Activated naive CD4-positive, alpha-beta T cell treated with anti-CD3 and anti-CD28 coated beads for 36 hours (primary cell): ENCODE results near the gene ATAD3B. TPM values are rescaled to one million over a fixed set of nuclear protein-coding genes. Genes with fewer than 3 reads are reported as not detected.
"Not testable (repeated sequence)": the region's sequence is repeated elsewhere in the genome, so short reads cannot be mapped to it uniquely, and the experiment has no call there.

Experiments used
- CTCF ChIA-PET: fragments of 350-600 bp; sonication (Branson Sonifier 250); formaldehyde crosslinking; loops from one replicate; lab custom pipeline; 2021; ENCODE audit warnings: antibody characterized with exemption; lab: Charles Lee
- DNase-seq: peaks from one replicate; pipeline ENCODE4 v3.0.0-alpha.2; 2020
- H3K27ac Mint-ChIP-seq: one replicate; pipeline ENCODE4 v1.8.0; 2021; ENCODE audit warnings: mild to moderate bottlenecking, mixed read lengths
- H3K27me3 Mint-ChIP-seq: one replicate; pipeline ENCODE4 v1.8.0; 2021; ENCODE audit warnings: low read depth, mixed read lengths
- H3K36me3 Mint-ChIP-seq: one replicate; pipeline ENCODE4 v1.8.0; 2021; ENCODE audit warnings: low read depth, mixed read lengths
- H3K4me1 Mint-ChIP-seq: one replicate; pipeline ENCODE4 v1.8.0; 2021; ENCODE audit warnings: low read depth, mixed read lengths
- H3K4me3 Mint-ChIP-seq: one replicate; pipeline ENCODE4 v1.8.0; 2021; ENCODE audit warnings: mild to moderate bottlenecking, moderate library complexity, mixed read lengths
- H3K9me3 Mint-ChIP-seq: one replicate; pipeline ENCODE4 v1.8.0; 2021; ENCODE audit warnings: mixed read lengths
- intact Hi-C: fragments of 100-400 bp; cut with micrococcal nuclease; formaldehyde crosslinking; loops from one replicate; pipeline ENCODE4 v1.15.1; 2023
- total RNA-seq, 2 experiments: library from RNA; stranded (reverse); gene quantifications; one replicate each; pipeline ENCODE4 v1.2.3, GENCODE V29; 2021

The ATAD3B gene
- total RNA-seq, 2 experiments from 2014 or later: 32.7 to 38.7 TPM

GRCh38 chr1:1513675-1514074 is 42.1 kb downstream of the ATAD3B start:
- Mint-ChIP-seq H3K4me1 (peaks cover 10% of the 10 kb centered on the region), H3K4me3 (peak overlapping the region; percentile 73)
- intact Hi-C loops: loop anchor here (2.0 to 5.0 kb wide), 2 partner anchors 115 to 379 kb away; partner anchors contain the start of genes CCNL2 and GNB1
- H3K36me3 Mint-ChIP-seq, H3K27me3 Mint-ChIP-seq, DNase-seq, CTCF ChIA-PET, H3K27ac Mint-ChIP-seq, H3K9me3 Mint-ChIP-seq: not testable (repeated sequence)

DNA sequence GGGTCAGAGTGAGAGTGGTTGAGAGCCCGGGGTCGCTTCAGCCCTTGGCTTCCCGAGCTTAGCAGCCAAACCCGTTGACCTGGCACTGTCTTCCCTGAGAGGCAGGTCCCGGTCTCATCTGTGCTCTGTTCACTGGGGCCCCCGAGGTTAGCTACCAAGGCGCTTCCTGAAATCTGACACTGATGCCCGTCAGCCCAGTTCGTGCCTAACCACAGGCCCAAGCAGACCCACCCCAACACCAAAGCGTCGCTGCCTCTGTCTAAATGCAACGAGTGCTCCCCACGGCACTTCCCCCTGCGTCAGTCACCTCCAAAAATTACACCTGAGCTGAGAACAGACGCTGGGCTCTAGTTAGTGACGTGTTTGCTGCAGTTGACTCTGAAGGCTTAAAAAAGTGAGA is 42.8 kb downstream of the ATAD3B start:
- H3K27me3 Mint-ChIP-seq, H3K9me3 Mint-ChIP-seq, DNase-seq, H3K27ac Mint-ChIP-seq, H3K4me3 Mint-ChIP-seq, CTCF ChIA-PET, H3K36me3 Mint-ChIP-seq: not testable (repeated sequence)
- H3K4me1 Mint-ChIP-seq: peaks cover 10% of the 10 kb centered on the region
- intact Hi-C loops: loop anchor here (5.0 kb wide), 1 partner anchor 378 kb away; the partner anchor contains the start of gene GNB1

DNA sequence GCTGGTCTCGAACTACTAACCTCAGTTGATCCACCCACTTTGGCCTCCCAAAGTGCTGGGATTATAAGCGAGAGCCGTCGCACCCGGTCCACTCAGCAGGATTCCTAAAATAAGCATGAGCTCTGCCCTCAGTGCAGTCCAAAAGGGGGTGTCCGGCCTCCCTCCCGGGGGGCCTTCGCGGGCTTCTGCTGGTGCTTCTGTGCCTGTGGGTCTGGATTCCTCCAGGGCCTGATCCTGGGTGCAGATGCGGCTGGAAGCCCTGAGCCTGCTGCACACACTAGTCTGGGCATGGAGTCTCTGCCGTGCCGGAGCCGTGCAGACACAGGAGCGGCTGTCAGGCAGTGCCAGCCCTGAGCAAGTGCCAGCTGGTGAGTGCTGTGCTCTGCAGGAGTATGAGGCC is 45.4 kb downstream of the ATAD3B start:
- H3K27me3 Mint-ChIP-seq, intact Hi-C loops, CTCF ChIA-PET, H3K4me3 Mint-ChIP-seq, DNase-seq, H3K36me3 Mint-ChIP-seq, H3K27ac Mint-ChIP-seq, H3K9me3 Mint-ChIP-seq, H3K4me1 Mint-ChIP-seq: not testable (repeated sequence)

DNA sequence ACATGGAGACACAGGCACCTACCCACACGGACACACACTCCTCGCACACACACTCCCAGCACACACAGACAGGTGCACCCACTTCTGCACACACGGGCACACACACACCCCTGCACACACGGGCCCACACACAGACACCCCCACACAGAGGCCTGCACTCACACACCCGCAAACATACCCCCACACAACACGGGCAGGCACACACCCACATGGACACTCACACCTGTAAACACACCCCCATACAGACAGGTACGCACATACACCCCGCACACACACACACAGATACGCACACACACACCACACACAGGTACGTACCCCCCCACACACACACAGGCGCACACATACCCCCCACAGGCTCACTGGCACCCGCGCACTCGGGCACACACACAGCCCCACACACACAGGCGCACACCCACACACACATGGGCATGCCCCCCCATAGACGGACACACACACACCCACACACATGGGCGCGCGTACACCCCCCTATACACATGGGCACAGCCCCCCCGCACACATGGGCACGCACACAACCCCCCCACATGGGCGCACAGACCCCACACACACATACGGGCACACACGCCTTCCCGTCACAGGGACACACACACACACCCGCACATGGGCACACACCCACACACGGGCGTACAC is 46.5 kb downstream of the ATAD3B start:
- peaks cover 9% of the 10 kb centered on the region for H3K36me3 Mint-ChIP-seq

GRCh38 chr1:1518621-1519007 is 47.0 kb downstream of the ATAD3B start:
- intact Hi-C loops, H3K27me3 Mint-ChIP-seq, CTCF ChIA-PET, DNase-seq, H3K9me3 Mint-ChIP-seq, H3K27ac Mint-ChIP-seq, H3K4me1 Mint-ChIP-seq, H3K36me3 Mint-ChIP-seq, H3K4me3 Mint-ChIP-seq: not testable (repeated sequence)

More for the DNA sequence above, 46.5 kb downstream of the ATAD3B start:
- Mint-ChIP-seq H3K27ac (no peak overlapping the region), H3K27me3 (no peaks in the 10 kb centered on the region), H3K4me1 (peaks cover 6% of the 10 kb centered on the region), H3K9me3 (no peaks in the 10 kb centered on the region), H3K4me3 (no peak overlapping the region)
- intact Hi-C loops: no loop called here
- CTCF ChIA-PET: no interaction called here
- DNase-seq: no peak

GRCh38 chr1:1519805-1520505 is 48.4 kb downstream of the ATAD3B start:
- intact Hi-C loops, H3K9me3 Mint-ChIP-seq, CTCF ChIA-PET, H3K27me3 Mint-ChIP-seq, DNase-seq, H3K4me3 Mint-ChIP-seq, H3K4me1 Mint-ChIP-seq, H3K27ac Mint-ChIP-seq: not testable (repeated sequence)
- H3K36me3 Mint-ChIP-seq: peaks cover 11% of the 10 kb centered on the region

- DNase-seq: no peak
- H3K4me1 Mint-ChIP-seq: no peaks in the 10 kb centered on the region
- intact Hi-C loops: no loop called here
- no peaks in the 10 kb centered on the region for H3K9me3 Mint-ChIP-seq
- no peaks in the 10 kb centered on the region for H3K27me3 Mint-ChIP-seq
- H3K27ac Mint-ChIP-seq: no peak overlapping the region
- H3K36me3 Mint-ChIP-seq: peaks cover 13% of the 10 kb centered on the region
- H3K4me3 Mint-ChIP-seq: no peak overlapping the region
- CTCF ChIA-PET: no interaction called here
Observed at GRCh38 chr1:1521331-1521730, 49.8 kb downstream of the ATAD3B start.

GRCh38 chr1:1522536-1522935 is 51.0 kb downstream of the ATAD3B start:
- intact Hi-C loops, H3K27ac Mint-ChIP-seq, H3K27me3 Mint-ChIP-seq, H3K4me1 Mint-ChIP-seq, H3K9me3 Mint-ChIP-seq, DNase-seq, CTCF ChIA-PET, H3K4me3 Mint-ChIP-seq: not testable (repeated sequence)
- peaks cover 16% of the 10 kb centered on the region for H3K36me3 Mint-ChIP-seq

DNA sequence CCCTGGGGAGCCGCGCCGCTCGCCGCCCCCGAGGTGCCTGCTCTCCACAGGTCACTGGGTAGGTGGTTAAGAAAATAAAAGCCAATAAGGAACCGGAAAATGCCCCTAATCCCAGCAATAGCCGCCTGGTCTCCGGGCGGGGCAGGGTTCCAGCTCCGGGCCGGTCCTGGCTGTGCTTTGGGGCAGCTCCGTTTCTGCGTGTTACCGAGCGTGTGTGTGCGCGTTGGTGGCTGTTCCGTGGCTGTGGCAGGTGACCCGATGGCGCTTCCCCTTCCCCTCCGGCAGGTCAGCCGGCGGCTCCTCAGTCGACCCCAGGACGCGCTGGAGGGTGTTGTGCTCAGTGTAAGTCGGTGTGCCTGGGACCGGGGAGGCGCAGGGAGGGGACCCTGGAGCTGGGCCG is 51.7 kb downstream of the ATAD3B start:
- DNase-seq, intact Hi-C loops, H3K4me1 Mint-ChIP-seq, H3K27ac Mint-ChIP-seq, H3K4me3 Mint-ChIP-seq, CTCF ChIA-PET, H3K9me3 Mint-ChIP-seq, H3K27me3 Mint-ChIP-seq: not testable (repeated sequence)
- H3K36me3 Mint-ChIP-seq: peaks cover 14% of the 10 kb centered on the region

GRCh38 chr1:1523651-1524050 is 52.1 kb downstream of the ATAD3B start:
- H3K27ac Mint-ChIP-seq, H3K9me3 Mint-ChIP-seq, H3K4me1 Mint-ChIP-seq, DNase-seq, intact Hi-C loops, H3K4me3 Mint-ChIP-seq, H3K27me3 Mint-ChIP-seq, CTCF ChIA-PET: not testable (repeated sequence)
- H3K36me3 Mint-ChIP-seq: peaks cover 11% of the 10 kb centered on the region

GRCh38 chr1:1524750-1525383 is 53.3 kb downstream of the ATAD3B start:
- H3K4me3 Mint-ChIP-seq, DNase-seq, H3K4me1 Mint-ChIP-seq, intact Hi-C loops, H3K27me3 Mint-ChIP-seq, H3K9me3 Mint-ChIP-seq, H3K27ac Mint-ChIP-seq, CTCF ChIA-PET: not testable (repeated sequence)
- peaks cover 19% of the 10 kb centered on the region for H3K36me3 Mint-ChIP-seq

DNA sequence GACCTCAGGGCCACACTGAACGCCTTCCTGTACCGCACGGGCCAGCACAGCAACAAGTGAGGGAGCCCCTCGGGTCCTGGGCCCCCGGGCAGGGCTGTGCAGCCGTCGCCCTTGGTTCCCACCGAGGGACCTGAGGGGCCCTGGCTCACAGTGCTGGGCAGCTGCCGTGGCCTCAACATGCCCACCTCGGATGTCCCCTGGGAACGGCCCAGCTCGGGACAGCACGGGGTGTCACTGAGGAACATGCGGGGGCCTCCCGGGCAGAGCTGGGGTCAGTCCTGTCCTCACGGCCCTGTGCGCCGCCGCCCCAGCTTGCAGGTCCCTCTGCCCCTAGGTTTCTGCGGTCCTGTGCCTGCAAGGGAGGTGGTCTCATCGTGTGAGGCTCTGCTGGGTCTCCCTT is 54.9 kb downstream of the ATAD3B start:
- H3K36me3 Mint-ChIP-seq: peaks cover 31% of the 10 kb centered on the region
- H3K27me3 Mint-ChIP-seq, H3K27ac Mint-ChIP-seq, DNase-seq, H3K9me3 Mint-ChIP-seq, H3K4me3 Mint-ChIP-seq, CTCF ChIA-PET, H3K4me1 Mint-ChIP-seq, intact Hi-C loops: not testable (repeated sequence)
